Posterior cingulate gyrus (tissue), 11 donors: ENCODE results near the gene ZBTB25.

Experiments
- DNase-seq, 10 donors: peaks; one replicate each; pipeline versions ENCODE4 v3.0.0 to v3.0.0-alpha.2; 2020 to 2021; ENCODE audit warnings: mixed read lengths in 3 of 10
- intact Hi-C: fragments of 100-400 bp; cut with DNase I; formaldehyde crosslinking; loops from one replicate; pipeline ENCODE4 v1.15.1; 2023

The ZBTB25 gene

GRCh38 chr14:64410084-64410774 lies 93.4 kb downstream of the ZBTB25 start:
- DNase-seq, result no peak
- intact Hi-C loops, result no loop called here

GRCh38 chr14:64409126-64409920 lies 94.3 kb downstream of the ZBTB25 start:
- intact Hi-C loops, result no loop called here
- DNase-seq, result no peak

- DNase-seq, result no peak
- intact Hi-C loops, result no loop called here
These were observed 96.3 kb downstream of the ZBTB25 start for GRCh38 chr14:64407329-64407728.

GRCh38 chr14:64405295-64405694 lies 98.3 kb downstream of the ZBTB25 start:
- peak in 1 of 10 donors; percentile 12 for DNase-seq
- intact Hi-C loops, result no loop called here

GRCh38 chr14:64401949-64402348 lies 101.7 kb downstream of the ZBTB25 start:
- intact Hi-C loops, result no loop called here
- DNase-seq, result no peak

GRCh38 chr14:64400829-64401459 lies 102.7 kb downstream of the ZBTB25 start:
- DNase-seq, result peak in 1 of 10 donors; percentile 18
- intact Hi-C loops, result no loop called here
